NCI-H1930 (cell line): ENCODE data around the gene FRMPD4.
"Not testable (repeated sequence)": the region's sequence is repeated elsewhere in the genome, so short reads cannot be mapped to it uniquely, and the experiment has no call there.

Experiments
- DNase-seq, 2 experiments: peaks; one replicate each; lab custom pipeline; 2025; lab: John Stamatoyannopoulos, UW

The FRMPD4 gene

GRCh38 chrX:12441381-12442128 is 303.3 kb downstream of the FRMPD4 start:
- no peak for DNase-seq

- DNase-seq: no peak
Observed at GRCh38 chrX:12443534-12444098, 305.3 kb downstream of the FRMPD4 start.

- no peak for DNase-seq
Observed at GRCh38 chrX:12446342-12447075, 308.2 kb downstream of the FRMPD4 start.

- no peak for DNase-seq
Observed at GRCh38 chrX:12447448-12448064, 309.3 kb downstream of the FRMPD4 start.

- no peak for DNase-seq
Observed at GRCh38 chrX:12452268-12452667, 314.0 kb downstream of the FRMPD4 start.

- no peak for DNase-seq
Observed at GRCh38 chrX:12460929-12461328, 322.7 kb downstream of the FRMPD4 start.

- no peak for DNase-seq
Observed at GRCh38 chrX:12463052-12463451, 324.8 kb downstream of the FRMPD4 start.

- no peak for DNase-seq
Observed at GRCh38 chrX:12463873-12464272, 325.6 kb downstream of the FRMPD4 start.

- no peak for DNase-seq
Observed at GRCh38 chrX:12467321-12467720, 329.0 kb downstream of the FRMPD4 start.

- no peak for DNase-seq
Observed at GRCh38 chrX:12469296-12469695, 331.0 kb downstream of the FRMPD4 start.

GRCh38 chrX:12471061-12471460 is 332.8 kb downstream of the FRMPD4 start:
- DNase-seq: no peak

GRCh38 chrX:12480956-12481355 is 342.7 kb downstream of the FRMPD4 start:
- DNase-seq: no peak

- DNase-seq: no peak
Observed at GRCh38 chrX:12488220-12488619, 349.9 kb downstream of the FRMPD4 start.

- DNase-seq: no peak
Observed at GRCh38 chrX:12488771-12489170, 350.5 kb downstream of the FRMPD4 start.

GRCh38 chrX:12489341-12489740 is 351.1 kb downstream of the FRMPD4 start:
- DNase-seq: no peak

GRCh38 chrX:12494400-12495138 is 356.3 kb downstream of the FRMPD4 start:
- no peak for DNase-seq

GRCh38 chrX:12496343-12496742 is 358.1 kb downstream of the FRMPD4 start:
- no peak for DNase-seq

GRCh38 chrX:12497832-12498591 is 359.7 kb downstream of the FRMPD4 start:
- DNase-seq: no peak

GRCh38 chrX:12505127-12505526 is 366.9 kb downstream of the FRMPD4 start:
- no peak for DNase-seq

GRCh38 chrX:12515384-12515783 is 377.1 kb downstream of the FRMPD4 start:
- not testable (repeated sequence) for DNase-seq

GRCh38 chrX:12526306-12526705 is 388.0 kb downstream of the FRMPD4 start:
- no peak for DNase-seq
